PC-3 (cell line): ENCODE results near the gene FLNB.

Experiments
- EZH2phosphoT487 ChIP-seq: fragments of 300-600 bp; sonication (generic); IDR thresholded peaks from 2 replicates; pipeline ENCODE4 v1.6.1; 2018; ENCODE audit warnings: mild to moderate bottlenecking, antibody characterized with exemption, low read length, borderline replicate concordance
- TF ChIP-seq, protein P1 (sequence below): fragments of 300-600 bp; sonication (generic); conservative IDR thresholded peaks from 2 replicates; pipeline ENCODE4 v1.5.1; 2017; ENCODE audit warnings: antibody characterized with exemption, low read depth, mild to moderate bottlenecking, low read length

DNA sequence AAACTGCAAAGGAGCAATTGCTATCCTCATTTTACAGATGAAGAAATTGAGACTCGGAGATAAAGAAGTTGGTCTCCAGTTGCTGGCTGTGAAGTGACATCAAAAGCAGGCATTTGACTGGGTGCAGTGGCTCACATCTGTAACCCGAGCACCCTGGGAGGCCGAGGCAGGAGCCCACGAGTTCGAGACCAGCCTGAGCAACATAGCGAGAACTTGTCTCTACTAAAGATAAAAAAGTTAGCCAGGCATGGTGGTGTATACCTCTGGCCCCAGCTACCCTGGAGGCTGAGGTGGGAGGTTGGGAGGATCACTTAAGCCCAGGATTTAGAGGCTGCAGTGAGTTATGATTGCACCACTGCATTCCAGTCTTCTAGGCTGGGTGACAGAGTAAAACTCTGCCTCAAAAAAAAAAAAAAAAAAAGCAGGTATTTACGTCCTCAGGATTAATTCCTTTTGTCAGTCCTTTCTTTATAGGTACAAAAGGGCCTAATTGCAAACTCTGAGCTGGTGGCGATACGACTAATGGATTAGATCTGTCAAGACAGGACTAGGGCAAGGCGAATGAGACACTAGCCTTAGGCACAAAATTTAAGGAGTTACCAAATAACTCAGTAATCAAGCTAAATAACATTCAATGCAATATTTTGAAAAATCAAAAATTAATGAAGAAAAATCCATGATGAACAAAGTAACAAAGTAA is 208.4 kb downstream of the FLNB start:
- TF ChIP-seq, protein P1, sequence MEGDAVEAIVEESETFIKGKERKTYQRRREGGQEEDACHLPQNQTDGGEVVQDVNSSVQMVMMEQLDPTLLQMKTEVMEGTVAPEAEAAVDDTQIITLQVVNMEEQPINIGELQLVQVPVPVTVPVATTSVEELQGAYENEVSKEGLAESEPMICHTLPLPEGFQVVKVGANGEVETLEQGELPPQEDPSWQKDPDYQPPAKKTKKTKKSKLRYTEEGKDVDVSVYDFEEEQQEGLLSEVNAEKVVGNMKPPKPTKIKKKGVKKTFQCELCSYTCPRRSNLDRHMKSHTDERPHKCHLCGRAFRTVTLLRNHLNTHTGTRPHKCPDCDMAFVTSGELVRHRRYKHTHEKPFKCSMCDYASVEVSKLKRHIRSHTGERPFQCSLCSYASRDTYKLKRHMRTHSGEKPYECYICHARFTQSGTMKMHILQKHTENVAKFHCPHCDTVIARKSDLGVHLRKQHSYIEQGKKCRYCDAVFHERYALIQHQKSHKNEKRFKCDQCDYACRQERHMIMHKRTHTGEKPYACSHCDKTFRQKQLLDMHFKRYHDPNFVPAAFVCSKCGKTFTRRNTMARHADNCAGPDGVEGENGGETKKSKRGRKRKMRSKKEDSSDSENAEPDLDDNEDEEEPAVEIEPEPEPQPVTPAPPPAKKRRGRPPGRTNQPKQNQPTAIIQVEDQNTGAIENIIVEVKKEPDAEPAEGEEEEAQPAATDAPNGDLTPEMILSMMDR = no peak
- TF ChIP-seq EZH2phosphoT487 = no peak
